HG02840 (cell line): ENCODE results near the gene INSM2.

ENCODE experiments used
- ATAC-seq: cut with Tn5 transposase; IDR thresholded peaks from one replicate; pipeline ENCODE4 v1.9.1; 2021; ENCODE audit warnings: mild to moderate bottlenecking, moderate library complexity, moderate number of reproducible peaks; ENCODE audit not compliant: unreplicated experiment, low FRiP score

The INSM2 gene

GRCh38 chr14:35539969-35540368 lies 6.0 kb downstream of the INSM2 start:
- ATAC-seq: no peak

GRCh38 chr14:35543006-35543405 lies 9.0 kb downstream of the INSM2 start:
- no peak for ATAC-seq

GRCh38 chr14:35549551-35549950 lies 15.6 kb downstream of the INSM2 start:
- ATAC-seq: no peak

DNA sequence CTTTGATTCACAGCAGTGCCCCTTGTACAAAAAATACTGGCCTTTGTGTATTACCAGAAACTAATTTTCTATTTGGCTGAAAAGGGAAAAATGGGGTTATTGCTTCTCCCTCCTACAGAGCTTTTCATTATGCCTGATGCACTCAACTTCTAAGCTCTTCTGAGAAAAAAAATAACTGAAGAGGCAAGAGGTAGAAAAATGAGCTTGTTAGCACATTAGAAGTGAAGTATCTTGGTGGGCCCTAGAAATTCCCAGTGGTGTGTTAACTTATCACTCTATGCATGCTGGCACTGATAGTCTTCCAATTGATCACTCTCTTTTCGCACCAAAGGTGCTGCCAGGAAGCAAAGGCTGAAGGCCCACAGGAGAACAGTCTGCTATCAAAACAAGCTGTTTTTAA lies 17.1 kb downstream of the INSM2 start:
- ATAC-seq: no peak

DNA sequence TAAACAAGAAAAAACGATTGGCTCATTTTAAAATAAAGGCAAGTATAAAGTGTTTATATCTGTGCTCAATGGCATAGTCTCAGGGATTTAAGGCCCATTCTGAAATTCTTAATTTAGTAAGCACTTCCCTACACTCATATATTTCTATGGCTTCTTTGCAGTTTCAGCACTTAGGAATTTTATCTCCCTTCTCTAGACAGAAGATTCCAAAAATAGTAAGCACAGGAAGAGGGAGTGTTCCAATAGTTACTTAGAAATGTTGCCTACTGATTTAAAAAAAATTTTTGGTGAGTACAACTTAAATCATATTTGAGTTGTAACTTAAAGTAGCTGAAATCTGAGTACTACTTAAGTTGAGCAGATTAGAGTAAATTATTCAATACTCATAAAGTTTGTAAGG lies 19.8 kb downstream of the INSM2 start:
- no peak for ATAC-seq

DNA sequence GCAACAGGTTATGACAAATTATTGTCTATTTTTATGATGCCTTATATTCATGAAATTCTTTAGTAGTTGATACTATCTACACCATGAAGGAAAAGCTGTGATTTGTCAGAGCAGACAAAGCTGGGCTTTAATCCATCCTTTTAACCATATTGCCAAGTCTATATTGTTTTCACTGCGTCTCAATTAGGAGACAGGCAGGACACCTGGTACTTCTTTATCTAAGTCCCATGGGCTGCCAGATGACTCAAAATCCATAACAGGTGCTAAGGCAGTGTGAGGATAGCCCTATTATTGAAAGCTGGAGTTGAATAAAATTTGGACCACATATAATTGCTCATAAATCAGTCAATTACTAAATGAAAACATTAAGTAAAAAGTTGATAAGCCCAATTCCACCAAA lies 22.6 kb downstream of the INSM2 start:
- no peak for ATAC-seq

DNA sequence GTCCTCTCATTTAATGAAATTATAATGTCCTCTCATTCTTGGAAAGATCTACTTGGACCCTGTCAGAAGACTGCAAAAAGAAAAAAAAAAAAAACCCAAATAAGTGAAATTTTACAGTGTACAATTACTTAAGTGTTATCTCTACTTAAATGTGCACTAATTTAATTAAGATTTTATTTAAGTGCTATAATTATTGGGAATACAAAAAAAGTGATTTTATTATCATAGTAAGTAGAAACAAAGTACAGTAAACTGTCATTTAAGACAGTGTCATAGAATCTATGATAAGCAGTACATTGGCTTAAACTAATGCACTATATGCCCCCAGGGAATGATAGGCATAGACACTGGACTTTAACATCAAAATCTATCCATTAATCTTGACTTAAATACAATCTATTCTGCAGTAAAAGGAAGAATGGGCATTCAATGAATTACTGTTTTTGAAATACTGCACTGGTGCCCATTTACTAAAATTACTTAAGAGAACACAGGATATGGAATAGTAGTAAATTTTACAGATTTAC lies 23.3 kb downstream of the INSM2 start:
- no peak for ATAC-seq

GRCh38 chr14:35558680-35559079 lies 24.7 kb downstream of the INSM2 start:
- no peak for ATAC-seq

DNA sequence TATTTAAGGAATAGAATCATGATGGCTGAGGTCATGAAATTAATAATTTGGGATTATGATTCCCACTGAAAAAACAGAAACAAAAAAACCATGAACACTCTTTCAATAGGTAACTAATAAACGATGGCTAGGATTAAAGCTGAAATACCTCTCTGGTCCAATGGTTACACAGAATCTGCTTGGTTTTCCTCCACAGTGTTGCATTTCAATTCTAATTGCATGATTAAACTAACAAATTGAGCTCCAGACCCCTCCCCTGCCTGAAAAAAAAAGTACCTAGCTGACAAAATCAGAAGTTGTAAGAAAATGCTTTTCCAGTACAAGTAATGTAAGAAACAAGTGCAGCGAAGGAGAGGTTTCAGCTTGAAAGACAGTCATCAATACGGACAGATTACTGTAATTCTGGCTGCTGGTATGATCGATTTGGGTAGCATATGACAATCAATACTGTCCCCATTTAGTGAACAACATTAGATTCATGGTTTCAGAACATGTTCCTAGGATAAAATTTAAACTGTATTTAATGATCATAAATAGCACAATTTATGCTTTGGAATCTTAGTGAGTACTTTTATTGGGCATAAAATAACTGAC lies 32.0 kb downstream of the INSM2 start:
- ATAC-seq: no peak

DNA sequence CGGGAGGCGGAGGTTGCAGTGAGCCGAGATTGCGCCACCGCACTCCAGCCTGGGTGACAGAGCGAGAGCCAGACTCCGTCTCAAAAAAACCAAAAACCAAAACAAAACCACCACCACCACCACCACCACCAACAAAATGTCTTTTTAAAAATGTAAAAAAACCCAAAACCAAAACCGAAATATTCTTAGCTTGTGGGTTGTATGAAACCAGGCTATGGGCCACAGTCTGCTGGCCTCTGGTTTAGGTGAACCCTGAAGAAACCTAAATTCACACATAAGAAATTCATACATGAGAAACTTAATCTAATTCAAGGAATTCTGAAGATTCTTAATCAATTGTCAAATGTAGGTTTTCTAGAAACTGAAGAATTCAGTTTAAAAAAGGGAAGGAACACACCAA lies 37.6 kb downstream of the INSM2 start:
- ATAC-seq: no peak

GRCh38 chr14:35573911-35574310 lies 39.9 kb downstream of the INSM2 start:
- no peak for ATAC-seq

- ATAC-seq: no peak
Measured at GRCh38 chr14:35576260-35576659, 42.3 kb downstream of the INSM2 start.

GRCh38 chr14:35576856-35577255 lies 42.9 kb downstream of the INSM2 start:
- ATAC-seq: no peak

- no peak for ATAC-seq
Measured at GRCh38 chr14:35578135-35578534, 44.2 kb downstream of the INSM2 start.

DNA sequence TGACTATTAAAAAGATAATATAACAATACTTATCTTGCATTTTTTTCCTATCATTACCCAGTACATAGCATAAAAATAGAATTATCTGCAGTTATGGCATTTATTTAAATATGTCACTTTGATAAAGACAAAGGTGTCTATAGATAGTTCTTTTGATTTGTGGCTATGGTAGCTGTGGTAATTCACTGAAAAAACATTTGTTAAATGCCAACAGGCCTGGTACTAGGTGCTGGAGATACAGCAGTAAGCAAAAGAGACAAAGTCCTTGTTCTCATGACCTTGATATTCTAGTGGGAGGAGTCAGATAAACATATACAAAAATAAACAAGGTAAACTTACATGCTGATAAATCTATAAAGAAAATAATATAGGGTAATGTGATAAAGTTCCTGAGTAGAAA lies 44.7 kb downstream of the INSM2 start:
- ATAC-seq: no peak
